Stomach (tissue), 9 donors: ENCODE measurements around the gene GAK. TPM values are rescaled to one million over a fixed set of nuclear protein-coding genes. Genes with fewer than 3 reads are reported as not detected.

Experiments
- DNase-seq, 2 donors: peaks; one replicate each; pipeline versions ENCODE4 v3.0.0 to v3.0.0-alpha.2; 2013 to 2019
- H3K27ac ChIP-seq, 5 donors: fragments of 200-600 bp in 4 of 5; sonication (generic) in 4 of 5; one replicate each; pipeline ENCODE4 v1.5.1; 2013 to 2019; ENCODE audit warnings: mild to moderate bottlenecking in 1 of 5, moderate library complexity in 1 of 5
- H3K27me3 ChIP-seq, 3 donors: fragments of 200-600 bp; sonication (generic); one replicate each; pipeline ENCODE4 v1.5.1; 2017 to 2019; ENCODE audit warnings: mixed run types in 1 of 3
- H3K36me3 ChIP-seq, 4 donors: fragments of 200-600 bp; sonication (generic); 1 replicate in 3 of 4; 2 replicates in 1 of 4; pipeline ENCODE4 v1.5.1; 2016 to 2019
- H3K4me1 ChIP-seq, 4 donors: fragments of 200-600 bp; sonication (generic); one replicate each; pipeline ENCODE4 v1.5.1; 2016 to 2019
- H3K4me3 ChIP-seq, 4 donors: fragments of 200-600 bp; sonication (generic) in 3 of 4; one replicate each; pipeline ENCODE4 v1.5.1; 2016 to 2019; ENCODE audit warnings: mild to moderate bottlenecking in 1 of 4
- H3K9me3 ChIP-seq, 4 donors: fragments of 200-600 bp; sonication (generic); one replicate each; pipeline ENCODE4 v1.5.1; 2016 to 2019
- EP300 ChIP-seq: sonication (generic); formaldehyde crosslinking; IDR thresholded peaks from one replicate; pipeline ENCODE4 v1.6.1; 2017; ENCODE audit warnings: antibody characterized with exemption
- POLR2A ChIP-seq, 4 donors: fragments of 450-650 bp; IDR thresholded peaks; one replicate each; pipeline ENCODE4 v1.6.1; 2016; ENCODE audit warnings: antibody characterized with exemption in 4 of 4, control low read depth in 2 of 4, mild to moderate bottlenecking in 1 of 4, moderate library complexity in 1 of 4
- POLR2AphosphoS5 ChIP-seq, 3 donors: sonication (generic); formaldehyde crosslinking; IDR thresholded peaks; one replicate each; pipeline ENCODE4 v1.6.1; 2016; ENCODE audit warnings: antibody characterized with exemption in 3 of 3
- WGBS, 5 donors: extraction: QIAGEN DNeasy Blood & Tissue Kit in 3 of 5; methylation state at CpG; one replicate each; pipeline versions ENCODE4 v1.1.5 to v1.1.7; 2013 to 2018; 5-methylcytosine and 5-hydroxymethylcytosine counted together
- intact Hi-C: fragments of 100-400 bp; cut with DNase I; formaldehyde crosslinking; loops from one replicate; pipeline ENCODE4 v1.15.1; 2023; ENCODE audit warnings: low total_unique reads
- polyA plus RNA-seq, 3 donors: library from polyadenylated mRNA; stranded (reverse); fragments of 200-250 nt; gene quantifications; one replicate each; pipeline ENCODE4 v1.2.3, GENCODE V29; 2013
- total RNA-seq, 5 donors: library from RNA; depleted of rRNA; stranded (reverse); fragments of >200 nt; gene quantifications; one replicate each; pipeline versions ENCODE4 v1.1.0 to v1.2.3, GENCODE V29; 2014 to 2016
- TF ChIP-seq, protein P1 (sequence below), 7 experiments: fragments of 450-650 bp in 4 of 7; fragments of 200-600 bp in 3 of 7; sonication (generic) in 3 of 7; IDR thresholded peaks; one replicate each; pipeline ENCODE4 v1.5.1; 2016 to 2019; ENCODE audit warnings: antibody characterized with exemption in 7 of 7, control low read depth in 2 of 7, mild to moderate bottlenecking in 1 of 7
- donor health status: healthy with polysubstance abuse.
- donor health status: Bipolar disorder and iron deficiency.
- donor health status: healthy.

GAK gene
- total and polyA plus RNA-seq, 8 donors, result 71.8 to 503 (median 157) TPM

- no peaks in the 10 kb centered on the region for H3K9me3 ChIP-seq
- TF ChIP-seq EP300 (no peak), POLR2A (IDR thresholded peaks at IDR 0.05) (no peak), POLR2AphosphoS5 (IDR thresholded peaks at IDR 0.05) (no peak)
- TF ChIP-seq, protein P1, sequence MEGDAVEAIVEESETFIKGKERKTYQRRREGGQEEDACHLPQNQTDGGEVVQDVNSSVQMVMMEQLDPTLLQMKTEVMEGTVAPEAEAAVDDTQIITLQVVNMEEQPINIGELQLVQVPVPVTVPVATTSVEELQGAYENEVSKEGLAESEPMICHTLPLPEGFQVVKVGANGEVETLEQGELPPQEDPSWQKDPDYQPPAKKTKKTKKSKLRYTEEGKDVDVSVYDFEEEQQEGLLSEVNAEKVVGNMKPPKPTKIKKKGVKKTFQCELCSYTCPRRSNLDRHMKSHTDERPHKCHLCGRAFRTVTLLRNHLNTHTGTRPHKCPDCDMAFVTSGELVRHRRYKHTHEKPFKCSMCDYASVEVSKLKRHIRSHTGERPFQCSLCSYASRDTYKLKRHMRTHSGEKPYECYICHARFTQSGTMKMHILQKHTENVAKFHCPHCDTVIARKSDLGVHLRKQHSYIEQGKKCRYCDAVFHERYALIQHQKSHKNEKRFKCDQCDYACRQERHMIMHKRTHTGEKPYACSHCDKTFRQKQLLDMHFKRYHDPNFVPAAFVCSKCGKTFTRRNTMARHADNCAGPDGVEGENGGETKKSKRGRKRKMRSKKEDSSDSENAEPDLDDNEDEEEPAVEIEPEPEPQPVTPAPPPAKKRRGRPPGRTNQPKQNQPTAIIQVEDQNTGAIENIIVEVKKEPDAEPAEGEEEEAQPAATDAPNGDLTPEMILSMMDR (IDR thresholded peaks at IDR 0.05), result no peak
- DNase-seq, result peak in 1 of 2 donors; percentile 73
- peaks cover 0 to 16% (median 0%) of the 10 kb centered on the region in 3 donors for H3K27me3 ChIP-seq
- H3K4me1 ChIP-seq, result peaks cover 31 to 46% (median 40%) of the 10 kb centered on the region in 4 donors
- H3K36me3 ChIP-seq, result peaks cover 18 to 45% (median 40%) of the 10 kb centered on the region in 4 donors
- no peak overlapping the region for H3K27ac ChIP-seq
- peak overlapping the region in 2 of 4 donors; percentile 12 to 16 for H3K4me3 ChIP-seq
- intact Hi-C loops, result no loop called here
- 35 to 56% (median 48%) methylated on average over 40 to 76 of the region's 76 CpGs for WGBS, 5 donors
Observed at GRCh38 chr4:967113-968104, 35.3 kb upstream of the GAK start.

- no peaks in the 10 kb centered on the region for H3K9me3 ChIP-seq
- no peak for DNase-seq
- TF ChIP-seq, protein P1 (IDR thresholded peaks at IDR 0.05), result no peak
- no peak for TF ChIP-seq POLR2AphosphoS5 (IDR thresholded peaks at IDR 0.05)
- WGBS, 5 donors, result 83 to 92% (median 91%) methylated on average over 23 to 48 of the region's 48 CpGs
- H3K4me3 ChIP-seq, result no peak overlapping the region
- H3K27ac ChIP-seq, result no peak overlapping the region
- H3K36me3 ChIP-seq, result peaks cover 25 to 55% (median 49%) of the 10 kb centered on the region in 4 donors
- intact Hi-C loops, result no loop called here
- peaks cover 0 to 16% (median 0%) of the 10 kb centered on the region in 3 donors for H3K27me3 ChIP-seq
- H3K4me1 ChIP-seq, result peaks cover 22 to 37% (median 30%) of the 10 kb centered on the region in 4 donors
Observed at GRCh38 chr4:966266-967112, 34.4 kb upstream of the GAK start.

GRCh38 chr4:965766-966134, 33.6 kb upstream of the GAK start:
- no peak for TF ChIP-seq EP300
- no peak for TF ChIP-seq POLR2AphosphoS5 (IDR thresholded peaks at IDR 0.05)
- TF ChIP-seq POLR2A (IDR thresholded peaks at IDR 0.05), result no peak
- TF ChIP-seq, protein P1 (IDR thresholded peaks at IDR 0.05), result no peak
- Histone ChIP-seq H3K9me3 (no peaks in the 10 kb centered on the region), H3K4me1 (peaks cover 17 to 29% (median 23%) of the 10 kb centered on the region in 4 donors), H3K27ac (no peak overlapping the region), H3K36me3 (peaks cover 25 to 62% (median 56%) of the 10 kb centered on the region in 4 donors), H3K27me3 (peaks cover 0 to 16% (median 0%) of the 10 kb centered on the region in 3 donors), H3K4me3 (no peak overlapping the region)
- 84 to 96% (median 92%) methylated on average over 10 to 21 of the region's 21 CpGs for WGBS, 5 donors
- DNase-seq, result no peak
- intact Hi-C loops, result no loop called here
